Measurements from ENCODE around the gene HYKK.
"Not testable (repeated sequence)": the region's sequence is repeated elsewhere in the genome, so short reads cannot be mapped to it uniquely, and the experiment has no call there.

Gene HYKK, protein sequence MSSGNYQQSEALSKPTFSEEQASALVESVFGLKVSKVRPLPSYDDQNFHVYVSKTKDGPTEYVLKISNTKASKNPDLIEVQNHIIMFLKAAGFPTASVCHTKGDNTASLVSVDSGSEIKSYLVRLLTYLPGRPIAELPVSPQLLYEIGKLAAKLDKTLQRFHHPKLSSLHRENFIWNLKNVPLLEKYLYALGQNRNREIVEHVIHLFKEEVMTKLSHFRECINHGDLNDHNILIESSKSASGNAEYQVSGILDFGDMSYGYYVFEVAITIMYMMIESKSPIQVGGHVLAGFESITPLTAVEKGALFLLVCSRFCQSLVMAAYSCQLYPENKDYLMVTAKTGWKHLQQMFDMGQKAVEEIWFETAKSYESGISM

DNA sequence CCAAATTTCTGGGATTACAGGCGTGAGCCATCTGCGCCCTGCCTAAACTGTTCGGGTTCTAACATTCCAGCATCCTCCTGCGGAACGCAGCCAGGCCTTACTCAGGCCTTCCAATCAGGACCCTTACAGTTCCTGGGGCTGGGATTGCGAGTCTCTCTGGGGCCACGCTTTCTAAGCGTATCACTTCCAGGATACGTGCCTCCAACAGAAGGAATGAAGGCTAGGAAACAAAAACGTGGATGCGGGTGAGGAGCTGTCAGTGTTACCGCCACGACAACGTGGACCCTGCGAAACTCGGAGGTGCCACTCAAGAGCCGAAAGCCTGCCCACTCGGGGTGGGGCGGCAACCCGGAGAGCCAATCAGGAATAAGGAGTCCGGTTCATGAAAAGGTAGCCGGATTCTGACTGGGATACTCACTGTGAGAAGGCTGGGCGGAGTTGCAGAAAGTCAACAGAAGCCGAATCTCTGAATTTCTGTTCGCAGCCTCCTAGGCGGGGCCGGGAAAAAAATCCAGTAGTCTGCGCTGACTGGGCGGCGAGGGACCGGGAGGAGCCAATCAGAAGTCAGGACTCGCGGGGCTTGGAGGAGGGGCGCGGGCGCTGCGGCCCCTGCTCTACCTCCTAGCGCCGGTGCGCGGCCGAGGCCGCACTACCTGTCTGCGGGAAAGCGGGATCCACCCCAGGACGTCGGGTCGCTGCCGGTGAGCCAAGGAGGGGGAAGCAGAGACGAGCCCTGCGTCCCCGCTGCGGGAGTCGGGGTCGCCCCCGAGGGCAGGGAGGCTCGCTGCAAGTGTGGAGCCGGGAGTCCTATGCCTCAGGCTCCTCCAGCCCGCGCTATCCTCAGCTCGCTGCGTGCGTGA is at the start of gene HYKK:
TSS of gene HYKK (plus strand) at position 607 of the 860 bp plus-strand sequence. CDS start 5,512 bp downstream, outside the sequence.
- DNase-seq: peak; percentile 91

DNA sequence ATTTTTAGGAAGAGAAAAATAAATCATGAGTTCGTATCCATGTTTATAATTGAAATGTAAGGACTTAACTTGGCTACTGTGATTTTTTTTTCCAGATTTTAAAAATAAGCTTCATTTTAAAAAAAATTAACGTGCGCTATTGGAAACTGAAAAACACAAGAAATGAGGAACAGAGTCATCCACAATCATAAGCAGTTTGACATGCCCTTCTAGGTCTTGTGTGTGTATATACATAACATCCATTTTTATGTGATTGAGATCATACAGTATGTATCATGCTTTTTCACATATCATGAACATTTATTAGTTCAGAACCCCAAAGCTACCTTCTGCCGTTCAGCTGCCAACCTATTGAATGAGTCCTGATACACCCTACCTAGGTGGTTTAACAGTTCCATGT is 46.6 kb upstream of the HYKK start:
- no peak for DNase-seq

DNA sequence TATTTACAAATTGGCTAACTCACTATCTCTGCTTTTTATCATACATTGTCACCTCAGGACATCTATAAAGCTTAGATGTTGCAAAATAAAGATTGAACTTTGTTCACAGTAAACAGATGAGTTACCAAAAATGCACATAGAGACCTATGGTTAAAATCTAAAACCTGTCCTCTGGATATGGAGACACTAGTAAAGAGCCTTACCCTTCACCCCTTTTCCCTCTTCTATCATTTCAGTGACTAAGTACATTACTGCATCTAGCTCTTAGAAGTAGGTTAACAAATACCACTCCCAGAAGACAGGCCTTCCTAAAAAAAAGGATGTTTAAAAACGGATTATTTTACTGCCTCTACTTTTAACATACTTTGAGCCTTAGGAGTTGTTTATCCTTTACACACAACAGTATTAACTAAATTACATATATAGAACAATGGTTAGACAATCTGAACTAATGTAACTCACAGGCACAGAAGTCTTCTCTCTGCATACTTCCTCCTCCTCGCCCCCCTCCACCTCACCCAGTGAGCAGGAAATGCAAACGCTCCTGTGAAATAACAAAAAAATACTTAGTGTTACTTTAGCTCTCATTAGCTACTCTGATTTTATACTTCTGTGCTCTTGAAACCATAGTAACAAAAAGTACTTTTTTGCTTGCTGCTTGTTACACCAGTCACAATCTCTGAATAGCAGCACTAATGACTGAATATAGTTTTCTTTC is 46.0 kb upstream of the HYKK start:
- DNase-seq: no peak

DNA sequence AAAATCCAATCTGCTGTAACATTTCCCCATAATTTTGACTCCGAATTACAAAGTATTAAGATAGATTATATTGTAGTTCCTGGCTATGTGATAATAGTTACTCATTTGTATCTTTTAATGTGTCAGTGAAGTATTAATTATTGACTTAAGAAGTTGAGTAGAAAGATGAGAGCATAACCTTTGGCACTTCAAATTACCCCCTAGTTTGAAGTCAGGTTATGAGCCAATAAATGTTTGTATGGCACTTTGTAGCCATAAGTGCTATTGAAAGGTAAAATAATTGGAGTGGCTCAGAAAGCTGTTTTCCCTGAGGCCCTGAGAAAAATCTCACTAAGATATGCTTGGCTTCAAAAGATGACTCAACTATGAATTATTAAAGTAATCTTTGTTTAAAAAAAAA is 38.3 kb upstream of the HYKK start:
- DNase-seq: no peak

DNA sequence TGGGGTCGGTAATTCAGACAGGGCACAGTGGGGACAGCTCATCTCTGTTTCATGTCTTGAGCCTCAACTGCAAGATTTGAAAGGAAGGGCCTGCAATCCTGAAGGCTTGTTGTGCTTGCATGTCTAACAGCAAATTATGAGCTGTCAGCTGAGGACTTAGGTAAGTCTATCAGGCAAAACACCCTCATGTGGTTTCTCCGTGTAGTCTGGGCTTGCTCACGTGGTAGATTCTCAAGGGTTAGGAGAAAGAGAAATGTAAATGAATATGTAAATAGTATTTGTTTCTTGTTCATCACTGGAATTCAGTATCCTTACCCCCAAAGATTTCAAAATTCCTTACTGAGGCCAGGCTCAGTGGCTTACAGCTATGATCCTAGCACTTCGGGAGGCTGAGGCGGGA is 30.1 kb upstream of the HYKK start:
- DNase-seq: no peak

DNA sequence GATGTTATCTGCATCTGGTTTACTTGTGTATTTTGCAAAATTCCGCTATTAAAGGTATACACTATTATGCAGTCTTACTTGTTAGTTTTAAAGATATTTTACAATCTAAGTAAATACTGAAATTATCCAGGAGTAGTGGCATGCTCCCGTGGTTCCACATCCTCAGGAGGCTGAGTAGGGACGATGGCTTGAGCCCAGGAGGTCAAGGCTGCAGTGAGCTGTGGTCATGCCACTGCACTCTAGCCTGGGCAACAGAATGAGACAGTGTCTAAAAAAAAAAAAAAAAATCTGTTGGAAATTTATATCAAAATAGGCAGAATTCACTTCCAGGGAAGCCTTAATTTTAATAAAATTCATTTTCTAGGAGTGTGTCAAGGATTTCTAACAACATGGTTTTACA is 27.7 kb upstream of the HYKK start:
- DNase-seq: no peak

DNA sequence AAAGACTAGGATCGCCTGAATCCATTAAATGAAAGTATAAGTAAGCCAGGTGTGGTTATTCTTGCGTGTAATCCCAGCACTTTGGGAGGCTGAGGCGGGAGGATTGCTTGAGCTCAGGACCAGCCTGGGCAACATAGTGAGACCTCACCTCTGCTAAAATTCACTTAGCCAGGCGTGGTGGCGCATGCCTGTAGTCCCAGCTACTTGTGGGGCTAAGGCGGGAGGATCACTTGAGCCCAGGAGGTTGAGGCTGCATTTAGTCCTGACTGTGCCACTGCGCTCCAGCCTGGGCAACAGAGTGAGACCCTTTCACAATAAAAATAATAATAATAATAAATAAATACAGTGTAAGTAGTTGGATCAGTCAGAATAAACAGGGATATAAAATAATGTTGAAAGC is 25.5 kb upstream of the HYKK start:
- no peak for DNase-seq

DNA sequence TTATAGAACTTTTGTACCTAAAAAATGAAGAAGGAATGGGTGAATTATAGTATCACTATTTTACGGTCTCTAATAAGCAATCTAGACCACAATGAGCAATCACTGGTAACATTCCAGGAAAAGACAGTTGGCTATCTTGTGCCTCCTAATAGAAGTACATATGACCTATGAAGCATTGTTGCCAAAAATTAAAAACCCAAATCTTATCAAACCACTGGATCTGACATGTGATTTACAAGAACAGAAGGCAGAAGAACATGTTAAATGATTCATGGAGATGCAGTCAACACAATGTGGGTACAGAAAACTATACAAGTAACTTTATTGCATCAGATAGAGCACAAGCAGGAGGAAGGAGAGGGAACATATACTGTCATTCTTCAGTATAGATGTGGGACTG is 14.5 kb upstream of the HYKK start:
- DNase-seq: no peak

DNA sequence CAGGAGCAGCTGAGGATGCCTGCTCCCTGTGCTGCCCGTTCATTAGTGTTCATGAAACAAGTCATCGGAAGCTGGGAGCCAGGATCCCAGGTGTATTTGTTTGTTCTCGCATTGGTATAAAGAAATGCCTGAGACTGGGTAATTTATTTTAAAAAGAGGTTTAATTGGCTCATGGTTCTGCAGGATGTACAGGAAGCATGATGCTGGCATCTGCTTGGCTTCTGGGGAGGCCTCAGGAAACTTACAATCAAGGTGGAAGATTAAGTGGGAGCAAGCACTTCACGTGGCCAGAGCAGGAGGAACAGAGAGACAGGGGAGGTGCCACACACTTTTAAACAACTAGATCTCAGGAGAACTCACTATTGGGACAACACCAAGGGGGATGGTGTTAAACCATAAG is 5.5 kb upstream of the HYKK start:
- DNase-seq: no peak

DNA sequence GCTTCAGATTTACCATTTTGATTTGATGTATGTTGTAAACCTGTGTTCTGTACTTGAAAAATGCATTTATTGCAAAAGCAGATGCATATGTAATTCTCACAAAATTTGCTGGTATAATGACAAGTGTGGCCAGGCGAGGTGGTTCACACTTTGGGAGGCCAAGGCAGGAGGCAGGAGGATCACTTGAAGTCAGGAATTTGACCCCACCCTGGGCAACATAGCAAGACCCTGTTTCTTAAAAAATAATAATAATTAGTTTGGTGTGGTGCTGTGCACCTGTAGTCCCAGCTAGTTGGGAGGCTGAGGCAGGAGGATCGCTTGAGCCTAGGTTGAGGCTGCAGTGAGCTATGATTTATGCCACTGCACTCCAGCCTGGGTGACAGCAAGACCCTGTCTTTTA is 4.7 kb upstream of the HYKK start:
- DNase-seq: no peak

DNA sequence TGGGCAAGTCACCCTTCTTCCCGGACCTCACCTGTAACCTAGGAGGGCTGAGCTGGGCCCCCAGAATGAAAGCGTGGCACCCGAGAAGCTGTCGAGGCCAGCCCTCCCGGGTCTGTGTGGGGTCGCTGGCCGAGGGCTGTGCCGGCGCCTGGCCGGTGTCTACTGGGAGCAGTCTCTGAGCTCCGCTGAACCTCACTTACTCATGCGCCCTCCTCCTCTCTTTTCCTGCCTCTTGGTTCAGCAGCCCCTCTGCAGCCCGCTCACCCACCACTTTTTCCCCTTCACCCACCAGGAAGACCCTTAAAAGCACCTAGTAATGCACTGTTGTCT is 419 bp downstream of the HYKK start:
- DNase-seq: no peak

DNA sequence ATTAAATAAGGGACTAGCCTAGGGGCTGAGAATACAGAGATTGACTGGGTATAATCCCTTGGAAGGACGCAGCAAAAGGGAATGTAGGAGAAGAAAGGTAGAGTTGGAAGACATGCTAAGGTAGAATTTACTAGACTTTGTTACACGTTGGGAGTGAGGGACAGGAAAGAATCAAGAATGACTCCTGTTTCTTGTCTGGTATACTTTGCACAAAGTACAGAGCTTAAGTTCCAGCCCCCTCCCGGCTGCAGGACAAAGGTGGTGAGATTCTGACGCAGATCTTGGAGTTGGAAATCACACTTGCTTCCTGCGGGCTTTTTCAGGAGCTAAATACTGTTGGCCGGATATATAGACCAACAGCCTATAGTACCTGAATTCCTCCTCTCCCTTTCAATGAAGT is 895 bp downstream of the HYKK start:
- no peak for DNase-seq

DNA sequence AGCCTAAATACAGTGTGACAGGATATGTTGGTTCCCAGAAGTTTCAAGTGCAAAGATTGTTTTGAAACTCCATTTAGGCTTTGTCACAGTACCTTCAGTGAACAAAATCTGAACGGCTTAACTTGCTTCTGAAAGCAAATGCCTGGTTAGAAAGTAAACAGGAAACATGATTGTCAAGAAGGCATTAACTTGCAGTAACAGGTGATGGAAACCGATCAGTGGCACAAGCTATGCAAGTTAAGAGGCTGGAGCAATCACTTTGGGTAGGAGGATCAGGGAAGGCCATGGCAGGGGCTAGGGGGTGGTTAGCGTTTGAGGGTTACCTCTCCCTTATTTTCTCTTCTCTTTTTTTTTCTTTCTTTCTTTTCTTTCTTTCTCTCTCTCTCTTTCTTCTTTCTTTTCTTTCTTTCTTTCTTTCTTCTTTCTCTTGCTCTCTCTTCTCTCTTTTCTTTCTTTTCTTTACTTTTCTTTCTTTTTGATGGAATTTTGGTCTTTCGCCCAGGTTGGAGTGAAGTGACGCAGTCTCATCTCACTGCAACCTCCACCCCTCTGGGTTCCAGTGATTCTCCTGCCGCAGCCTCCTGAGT is 2.4 kb downstream of the HYKK start:
- DNase-seq: peak; percentile 18

DNA sequence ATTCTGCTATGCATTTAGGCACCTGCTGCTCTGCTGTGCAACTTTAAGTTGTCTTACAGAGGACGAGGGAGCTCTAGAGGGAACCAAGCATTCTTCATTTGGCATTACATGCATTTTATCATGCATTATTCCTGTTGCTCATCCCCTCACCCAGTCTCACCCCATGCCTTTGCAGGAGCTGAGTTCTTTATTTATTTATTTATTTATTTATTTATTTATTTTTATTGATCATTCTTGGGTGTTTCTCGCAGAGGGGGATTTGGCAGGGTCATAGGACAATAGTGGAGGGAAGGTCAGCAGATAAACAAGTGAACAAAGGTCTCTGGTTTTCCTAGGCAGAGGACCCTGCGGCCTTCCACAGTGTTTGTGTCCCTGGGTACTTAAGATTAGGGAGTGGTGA is 12.7 kb downstream of the HYKK start:
- not testable (repeated sequence) for DNase-seq

DNA sequence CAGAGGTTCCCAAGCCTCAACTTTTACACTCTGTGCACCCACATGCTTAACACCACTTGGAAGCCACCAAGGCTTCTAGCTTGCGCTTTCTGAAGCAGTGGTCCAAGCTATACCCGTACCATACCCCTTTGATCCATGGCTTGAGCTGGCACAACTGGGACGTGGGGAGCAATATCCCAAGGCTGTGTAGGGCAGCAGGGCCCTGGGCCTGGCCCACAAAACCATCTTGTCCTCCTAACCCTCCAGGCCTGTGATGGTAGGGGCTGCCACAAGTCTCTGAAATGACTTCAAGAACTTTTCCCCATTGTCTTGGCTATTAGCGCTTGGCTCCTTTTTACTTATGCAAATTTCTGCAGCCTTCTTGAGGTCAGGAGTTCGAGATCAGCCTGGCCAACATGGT is 16.9 kb downstream of the HYKK start:
- DNase-seq: no peak

DNA sequence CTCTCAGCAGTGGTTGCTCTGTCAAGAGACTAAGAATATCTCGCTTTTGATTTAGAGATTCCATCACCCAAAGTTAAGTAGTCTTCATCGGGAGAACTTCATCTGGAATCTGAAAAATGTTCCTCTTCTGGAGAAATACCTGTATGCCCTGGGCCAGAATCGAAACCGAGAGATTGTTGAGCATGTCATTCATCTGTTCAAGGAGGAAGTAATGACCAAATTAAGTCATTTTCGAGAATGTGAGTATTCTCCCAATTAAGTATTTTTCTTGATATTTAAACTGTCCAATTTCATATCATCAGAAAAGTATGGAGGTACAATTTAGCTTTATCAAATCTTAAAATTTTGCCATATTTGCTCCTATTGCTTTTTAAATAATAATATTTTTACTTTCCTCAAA is 19.9 kb downstream of the HYKK start:
- no peak for DNase-seq

DNA sequence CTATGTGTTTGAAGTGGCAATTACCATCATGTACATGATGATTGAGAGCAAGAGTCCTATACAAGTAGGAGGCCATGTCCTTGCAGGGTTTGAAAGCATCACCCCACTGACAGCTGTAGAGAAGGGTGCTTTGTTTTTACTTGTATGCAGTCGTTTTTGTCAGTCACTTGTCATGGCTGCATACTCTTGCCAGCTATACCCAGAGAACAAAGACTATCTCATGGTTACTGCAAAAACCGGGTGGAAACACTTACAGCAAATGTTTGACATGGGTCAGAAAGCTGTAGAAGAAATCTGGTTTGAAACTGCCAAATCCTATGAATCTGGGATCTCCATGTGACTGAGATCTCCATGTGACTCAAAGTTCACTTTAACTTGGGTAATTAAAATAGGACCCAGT is 26.0 kb downstream of the HYKK start:
- DNase-seq: no peak

DNA sequence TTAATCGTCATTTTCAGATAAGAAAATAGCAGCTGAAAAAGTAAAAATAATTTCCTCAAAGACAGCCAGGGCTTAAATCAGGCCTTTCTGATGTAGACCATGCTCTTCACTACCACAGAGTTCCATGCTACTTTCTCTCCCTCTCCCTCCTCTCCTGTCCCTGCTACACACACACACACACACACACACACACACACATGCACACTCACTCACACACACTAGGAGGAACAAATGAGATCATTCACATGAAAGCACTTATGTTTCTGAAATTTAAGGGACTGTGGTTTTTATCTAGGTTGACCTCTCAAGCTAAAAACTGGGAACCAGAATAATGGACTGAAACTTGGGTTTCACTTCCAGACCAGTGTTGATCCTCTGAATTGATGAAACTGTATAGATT is 28.8 kb downstream of the HYKK start:
- DNase-seq: no peak

DNA sequence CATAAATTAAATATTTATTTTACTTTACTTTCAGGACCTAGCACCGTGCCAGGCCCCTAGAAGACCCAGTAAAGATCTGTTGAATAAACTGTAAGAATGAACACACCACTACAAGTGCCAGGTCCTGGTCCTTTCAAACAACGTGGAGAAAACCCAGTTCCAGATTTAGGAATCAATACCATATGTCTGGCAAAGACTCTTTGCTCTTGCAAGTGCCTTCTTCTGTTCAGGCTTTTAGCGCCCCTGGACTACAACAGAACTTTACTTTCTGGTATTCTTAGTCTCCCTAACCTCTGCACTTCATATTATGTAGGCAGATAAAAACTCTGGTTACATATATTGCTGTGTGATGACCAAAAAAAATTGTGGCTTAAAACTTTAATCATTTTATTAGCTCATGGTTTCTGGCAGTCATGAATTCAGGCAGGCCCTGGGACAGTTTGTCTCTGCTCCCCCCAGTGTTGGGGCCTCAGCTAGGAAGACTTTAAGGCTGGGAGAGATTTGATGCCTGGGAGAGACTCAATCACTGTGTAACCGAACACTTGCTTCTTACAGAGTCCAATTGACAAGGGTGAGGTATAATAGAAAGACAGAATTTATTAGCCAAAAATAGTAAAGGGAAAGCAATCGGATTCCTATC is 30.0 kb downstream of the HYKK start:
- no peak for DNase-seq

DNA sequence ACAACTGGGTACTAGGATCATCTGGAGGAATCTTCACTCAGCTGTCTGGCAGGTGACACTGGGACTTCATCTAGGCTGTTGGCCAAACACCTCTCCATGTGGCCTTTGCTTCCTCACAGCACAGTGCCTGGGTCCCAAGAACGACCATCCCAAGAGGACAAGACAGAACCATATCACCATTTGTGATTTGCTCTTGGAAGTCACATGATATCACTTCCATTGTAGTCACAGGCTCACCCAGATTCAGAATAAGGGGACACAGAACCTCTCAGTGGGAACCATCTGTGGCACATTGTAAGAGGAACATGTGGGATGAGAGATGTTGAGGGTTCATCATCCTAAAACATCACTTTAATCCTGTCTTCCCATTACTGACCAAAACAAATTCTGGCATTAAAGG is 31.0 kb downstream of the HYKK start:
- DNase-seq: no peak

DNA sequence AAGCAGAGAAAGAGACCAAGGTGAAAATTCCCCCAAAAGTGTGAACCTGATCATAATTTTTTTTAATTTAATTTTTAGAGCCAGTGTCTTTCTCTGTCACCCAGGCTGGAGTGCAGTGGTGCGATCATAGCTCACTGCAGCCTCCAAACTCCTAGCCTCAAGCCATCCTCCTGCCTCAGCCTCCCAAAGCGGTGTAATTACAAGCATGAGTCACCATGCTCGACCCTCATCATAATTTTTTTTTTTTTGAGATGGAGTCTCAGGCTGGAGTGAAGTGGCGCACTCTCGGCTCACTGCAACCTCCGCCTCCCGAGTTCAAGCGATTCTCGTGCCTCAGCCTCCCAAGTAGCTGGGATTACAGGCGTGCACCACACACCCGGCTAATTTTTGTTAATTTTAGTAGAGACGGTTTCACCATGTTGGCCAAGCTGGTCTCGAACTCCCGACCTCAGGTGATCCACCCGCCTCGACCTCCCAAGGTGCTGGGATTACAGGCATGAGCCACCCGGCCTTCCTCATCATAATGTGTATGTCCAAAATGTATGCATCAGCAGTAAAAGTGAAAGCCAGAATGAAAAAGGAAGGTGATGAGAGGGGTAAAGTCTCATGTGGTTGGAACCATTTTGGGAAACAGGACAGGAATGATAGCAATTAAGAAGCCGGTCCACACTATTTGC is 32.2 kb downstream of the HYKK start:
- not testable (repeated sequence) for DNase-seq

DNA sequence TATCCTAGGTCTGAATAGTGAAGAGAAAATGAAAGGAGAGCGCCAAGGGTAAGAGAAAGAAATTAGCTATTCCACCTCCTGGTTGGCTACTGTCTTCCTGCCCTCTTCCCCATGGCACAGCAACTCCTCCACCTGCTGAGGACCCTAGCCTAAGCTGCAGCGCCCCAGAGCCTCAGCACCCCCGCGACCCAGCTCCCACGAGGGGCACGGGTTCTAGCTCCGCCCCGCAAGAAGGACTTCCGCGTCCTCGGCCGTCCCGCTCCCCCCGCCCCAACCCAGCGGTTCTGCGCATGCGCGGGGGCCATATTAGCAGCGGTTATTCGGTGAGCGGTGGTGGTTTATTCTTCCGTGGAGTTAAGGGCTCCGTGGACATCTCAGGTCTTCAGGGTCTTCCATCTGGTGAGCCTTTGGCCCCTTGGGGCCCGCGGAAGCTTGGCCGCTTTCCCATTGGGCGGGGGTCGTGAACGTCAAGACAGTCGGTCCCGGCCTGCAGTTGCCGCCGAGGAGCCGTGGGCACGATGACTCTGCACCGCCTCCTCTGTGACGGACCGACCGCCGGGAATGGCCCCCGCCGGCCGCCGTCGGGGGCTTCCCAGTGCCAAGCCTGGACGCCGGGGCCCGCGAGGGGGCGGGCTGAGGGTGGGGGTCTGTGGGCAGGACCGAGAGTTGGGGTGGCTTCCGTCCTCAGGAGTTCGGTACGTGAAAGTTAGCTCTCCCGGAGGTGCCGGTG is 32.9 kb downstream of the HYKK start, which contains the start of gene PSMA4:
TSS of gene PSMA4 (plus strand) at position 304 of the 730 bp plus-strand sequence. CDS start 1,484 bp downstream, outside the sequence.
- peak; percentile 88 for DNase-seq
